H9 (cell line): ENCODE data around the gene ITGA11. TPM values are rescaled to one million over a fixed set of nuclear protein-coding genes. Genes with fewer than 3 reads are reported as not detected.

Source experiments
- DNase-seq: peaks from one replicate; pipeline ENCODE4 v3.0.0-alpha.2; 2017
- H2AFZ ChIP-seq: one replicate; pipeline ENCODE4 v1.6.1; 2013; ENCODE audit warnings: mild to moderate bottlenecking, low read length, control low read depth, moderate library complexity
- H2AK5ac ChIP-seq: 2 replicates; pipeline ENCODE4 v1.6.1; 2013; ENCODE audit warnings: low read length, control low read depth, mixed read lengths; ENCODE audit not compliant: insufficient read length
- H2BK120ac ChIP-seq: one replicate; pipeline ENCODE4 v1.6.1; 2013; ENCODE audit warnings: low read depth, mild to moderate bottlenecking, low read length, control low read depth, inconsistent platforms; ENCODE audit not compliant: poor library complexity, severe bottlenecking
- H2BK12ac ChIP-seq: 2 replicates; pipeline ENCODE4 v1.6.1; 2013; ENCODE audit warnings: low read length, control low read depth, mixed read lengths, low read depth; ENCODE audit not compliant: insufficient read length
- H2BK15ac ChIP-seq: 2 replicates; pipeline ENCODE4 v1.6.1; 2013; ENCODE audit warnings: low read depth, low read length, control low read depth
- H2BK20ac ChIP-seq: one replicate; pipeline ENCODE4 v1.6.1; 2013; ENCODE audit warnings: low read depth, mild to moderate bottlenecking, low read length, control low read depth, inconsistent platforms; ENCODE audit not compliant: poor library complexity, severe bottlenecking
- H2BK5ac ChIP-seq: 2 replicates; pipeline ENCODE4 v1.6.1; 2013; ENCODE audit warnings: low read length, control low read depth, mixed read lengths; ENCODE audit not compliant: insufficient read length
- H3K14ac ChIP-seq: 2 replicates; pipeline ENCODE4 v1.6.1; 2013; ENCODE audit warnings: low read length, control low read depth; ENCODE audit not compliant: insufficient read depth
- H3K18ac ChIP-seq: 2 replicates; pipeline ENCODE4 v1.6.1; 2013; ENCODE audit warnings: low read depth, mild to moderate bottlenecking, mixed read lengths, low read length, control low read depth; ENCODE audit not compliant: insufficient read length
- H3K23ac ChIP-seq: 2 replicates; pipeline ENCODE4 v1.6.1; 2013; ENCODE audit warnings: low read length, control low read depth, mixed read lengths, low read depth; ENCODE audit not compliant: insufficient read length
- H3K23me2 ChIP-seq: 2 replicates; pipeline ENCODE4 v1.6.1; 2013; ENCODE audit warnings: low read depth, mild to moderate bottlenecking, mixed read lengths, low read length, control low read depth; ENCODE audit not compliant: insufficient read length, poor library complexity, severe bottlenecking
- H3K27ac ChIP-seq: 2 replicates; pipeline ENCODE4 v1.5.1; 2013; ENCODE audit warnings: low read length, control low read depth, mixed read lengths, low read depth; ENCODE audit not compliant: insufficient read length
- H3K27me3 ChIP-seq: 2 replicates; pipeline ENCODE4 v1.6.1; 2013; ENCODE audit warnings: low read length, control low read depth, inconsistent platforms; ENCODE audit not compliant: insufficient read depth
- H3K4ac ChIP-seq: 2 replicates; pipeline ENCODE4 v1.6.1; 2013; ENCODE audit warnings: low read depth, mild to moderate bottlenecking, control low read depth, inconsistent platforms, low read length, moderate library complexity
- H3K4me1 ChIP-seq: 2 replicates; pipeline ENCODE4 v1.6.1; 2013; ENCODE audit warnings: low read length, control low read depth, inconsistent platforms; ENCODE audit not compliant: insufficient read depth
- H3K4me2 ChIP-seq: 2 replicates; pipeline ENCODE4 v1.6.1; 2013; ENCODE audit warnings: low read length, control low read depth, mixed read lengths; ENCODE audit not compliant: insufficient read length, insufficient read depth
- H3K56ac ChIP-seq: 2 replicates; pipeline ENCODE4 v1.6.1; 2013; ENCODE audit warnings: low read depth, mild to moderate bottlenecking, mixed read lengths, low read length, control low read depth; ENCODE audit not compliant: insufficient read length
- H3K79me1 ChIP-seq: 2 replicates; pipeline ENCODE4 v1.6.1; 2013; ENCODE audit warnings: low read depth, mild to moderate bottlenecking, moderate library complexity, low read length, control low read depth, inconsistent platforms; ENCODE audit not compliant: insufficient read depth, poor library complexity, severe bottlenecking
- H3K79me2 ChIP-seq: 2 replicates; pipeline ENCODE4 v1.6.1; 2013; ENCODE audit warnings: low read length, control low read depth, inconsistent platforms; ENCODE audit not compliant: insufficient read depth
- H3K9ac ChIP-seq: 2 replicates; pipeline ENCODE4 v1.6.1; 2013; ENCODE audit warnings: low read length, control low read depth, mixed read lengths; ENCODE audit not compliant: insufficient read length; ENCODE audit errors: extremely low read depth
- H3K9me3 ChIP-seq: one replicate; pipeline ENCODE4 v1.6.1; 2013; ENCODE audit warnings: low read depth, low read length, inconsistent platforms; ENCODE audit not compliant: control insufficient read depth
- H3T11ph ChIP-seq: one replicate; pipeline ENCODE4 v1.6.1; 2013; ENCODE audit warnings: mild to moderate bottlenecking, low read length, control low read depth, inconsistent platforms
- H4K20me1 ChIP-seq: one replicate; pipeline ENCODE4 v1.6.1; 2013; ENCODE audit not compliant: control insufficient read depth, insufficient read length, insufficient read depth
- H4K5ac ChIP-seq: 2 replicates; pipeline ENCODE4 v1.6.1; 2013; ENCODE audit warnings: low read depth, mild to moderate bottlenecking, mixed read lengths, low read length, control low read depth; ENCODE audit not compliant: insufficient read length
- H4K8ac ChIP-seq: replicated peaks from 2 replicates; pipeline ENCODE4 v1.6.1; 2013; ENCODE audit warnings: low read length, control low read depth, mixed read lengths, low read depth; ENCODE audit not compliant: insufficient read length
- H4K91ac ChIP-seq: 2 replicates; pipeline ENCODE4 v1.6.1; 2013; ENCODE audit warnings: low read depth, mild to moderate bottlenecking, moderate library complexity, mixed read lengths, low read length, control low read depth; ENCODE audit not compliant: insufficient read length
- H3K27ac Mint-ChIP-seq, 3 experiments: 2 replicates in 2 of 3; 3 replicates in 1 of 3; pipeline ENCODE4 v1.8.0; 2020 to 2021; ENCODE audit warnings: mixed read lengths in 3 of 3, mild to moderate bottlenecking in 1 of 3, moderate library complexity in 1 of 3
- H3K27me3 Mint-ChIP-seq: 2 replicates; pipeline ENCODE4 v1.8.0; 2021; ENCODE audit warnings: low read depth, mild to moderate bottlenecking, moderate library complexity, mixed read lengths
- H3K36me3 Mint-ChIP-seq, 3 experiments: 2 replicates in 2 of 3; 3 replicates in 1 of 3; pipeline ENCODE4 v1.8.0; 2020 to 2021; ENCODE audit warnings: low read depth in 3 of 3, mixed read lengths in 3 of 3; ENCODE audit not compliant: insufficient read depth in 1 of 3
- H3K4me1 Mint-ChIP-seq, 2 experiments: 2 replicates each; pipeline ENCODE4 v1.8.0; 2020; ENCODE audit warnings: mixed read lengths in 2 of 2
- H3K4me3 Mint-ChIP-seq, 2 experiments: 2 replicates in 1 of 2; 3 replicates in 1 of 2; pipeline ENCODE4 v1.8.0; 2020 to 2021; ENCODE audit warnings: mild to moderate bottlenecking in 2 of 2, mixed read lengths in 2 of 2, moderate library complexity in 1 of 2
- H3K9me3 Mint-ChIP-seq, 2 experiments: 2 replicates in 1 of 2; 3 replicates in 1 of 2; pipeline ENCODE4 v1.8.0; 2020; ENCODE audit warnings: mild to moderate bottlenecking in 2 of 2, mixed read lengths in 2 of 2, moderate library complexity in 1 of 2
- CTCF ChIP-seq: fragments of 200-600 bp; sonication (generic); conservative IDR thresholded peaks from 3 replicates; pipeline ENCODE4 v1.8.0; 2021; ENCODE audit warnings: antibody characterized with exemption, mild to moderate bottlenecking
- WGBS: extraction: QIAGEN DNeasy Blood & Tissue Kit; methylation state at CpG from one replicate; pipeline ENCODE4 v1.1.7; 2013; ENCODE audit warnings: missing lambda C conversion rate, low lambda C conversion rate, mixed read lengths; ENCODE audit not compliant: insufficient read length; ENCODE audit errors: extremely low coverage; 5-methylcytosine and 5-hydroxymethylcytosine counted together
- total RNA-seq: library from RNA; stranded (reverse); gene quantifications from 2 replicates; pipeline ENCODE4 v1.2.1, GENCODE V29; 2021

Gene ITGA11
- total RNA-seq, 1 experiment from 2014 or later, result 0.07 TPM

- H2BK20ac ChIP-seq, result no peak overlapping the region
- H2BK5ac ChIP-seq, result no peak overlapping the region
- no peaks in the 10 kb centered on the region for H3K79me1 ChIP-seq
- H3K4me1 ChIP-seq, result no peaks in the 10 kb centered on the region
- no peak overlapping the region for H2BK120ac ChIP-seq
- H3K9me3 ChIP-seq, result no peaks in the 10 kb centered on the region
- H3K23me2 ChIP-seq, result no peaks in the 10 kb centered on the region
- no peaks in the 10 kb centered on the region for H4K20me1 ChIP-seq
- no peak overlapping the region for H3K4ac ChIP-seq
- H2AK5ac ChIP-seq, result no peak overlapping the region
- no peak overlapping the region for H3T11ph ChIP-seq
- no peak overlapping the region for H3K56ac ChIP-seq
- peaks cover 57% of the 10 kb centered on the region for H3K27me3 Mint-ChIP-seq
- H3K14ac ChIP-seq, result no peak overlapping the region
- no peak overlapping the region for H3K9ac ChIP-seq
- no peaks in the 10 kb centered on the region for H3K36me3 Mint-ChIP-seq
- TF ChIP-seq CTCF, result no peak
- H3K4me2 ChIP-seq, result no peak overlapping the region
- no peak overlapping the region for H3K23ac ChIP-seq
- no peak overlapping the region for H4K8ac ChIP-seq
- H3K18ac ChIP-seq, result no peak overlapping the region
- peaks cover 3 to 13% of the 10 kb centered on the region in 2 experiments for H3K4me1 Mint-ChIP-seq
- H2AFZ ChIP-seq, result no peak overlapping the region
- H2BK15ac ChIP-seq, result no peak overlapping the region
- no peak overlapping the region for H3K27ac Mint-ChIP-seq
- H3K9me3 Mint-ChIP-seq, result no peaks in the 10 kb centered on the region
- H2BK12ac ChIP-seq, result no peak overlapping the region
- H4K5ac ChIP-seq, result no peak overlapping the region
- H3K27me3 ChIP-seq, result peaks cover 15% of the 10 kb centered on the region; the same call in 1 of the 2 replicates
- no peak for DNase-seq
- H4K91ac ChIP-seq, result no peak overlapping the region
- no peaks in the 10 kb centered on the region for H3K79me2 ChIP-seq
- no peak overlapping the region for H3K27ac ChIP-seq
- no CpG with 5 or more reads among the region's 6 CpGs for WGBS
- no peak overlapping the region for H3K4me3 Mint-ChIP-seq
These were observed 5.8 kb downstream of the ITGA11 start for GRCh38 chr15:68426116-68426515.
